GM21576 (cell line): Measurements from ENCODE around the gene KIZ.

Experiments
- ATAC-seq: cut with Tn5 transposase; IDR thresholded peaks from one replicate; pipeline ENCODE4 v1.9.1; 2021; ENCODE audit warnings: mild to moderate bottlenecking, moderate library complexity; ENCODE audit not compliant: unreplicated experiment

KIZ gene

DNA sequence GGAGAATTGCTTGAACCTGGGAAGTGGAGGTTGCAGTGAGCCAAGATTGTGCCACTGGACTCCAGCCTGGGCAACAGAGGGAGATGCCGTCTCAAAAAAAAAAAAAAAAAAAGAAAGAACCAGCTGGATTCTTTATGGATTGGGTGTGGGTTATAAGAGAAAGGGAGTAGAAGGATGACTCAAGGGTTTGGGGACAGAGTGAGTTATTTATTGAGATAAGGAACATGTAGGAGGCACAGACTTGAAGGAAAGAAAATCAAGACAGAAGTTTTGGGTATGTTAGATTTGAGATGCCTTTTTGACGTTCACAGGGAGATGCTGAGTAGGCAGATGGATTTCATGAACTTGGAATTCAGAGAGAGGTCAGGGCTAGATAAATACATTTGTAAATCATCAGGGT is 47.6 kb downstream of the KIZ start:
- ATAC-seq = no peak

DNA sequence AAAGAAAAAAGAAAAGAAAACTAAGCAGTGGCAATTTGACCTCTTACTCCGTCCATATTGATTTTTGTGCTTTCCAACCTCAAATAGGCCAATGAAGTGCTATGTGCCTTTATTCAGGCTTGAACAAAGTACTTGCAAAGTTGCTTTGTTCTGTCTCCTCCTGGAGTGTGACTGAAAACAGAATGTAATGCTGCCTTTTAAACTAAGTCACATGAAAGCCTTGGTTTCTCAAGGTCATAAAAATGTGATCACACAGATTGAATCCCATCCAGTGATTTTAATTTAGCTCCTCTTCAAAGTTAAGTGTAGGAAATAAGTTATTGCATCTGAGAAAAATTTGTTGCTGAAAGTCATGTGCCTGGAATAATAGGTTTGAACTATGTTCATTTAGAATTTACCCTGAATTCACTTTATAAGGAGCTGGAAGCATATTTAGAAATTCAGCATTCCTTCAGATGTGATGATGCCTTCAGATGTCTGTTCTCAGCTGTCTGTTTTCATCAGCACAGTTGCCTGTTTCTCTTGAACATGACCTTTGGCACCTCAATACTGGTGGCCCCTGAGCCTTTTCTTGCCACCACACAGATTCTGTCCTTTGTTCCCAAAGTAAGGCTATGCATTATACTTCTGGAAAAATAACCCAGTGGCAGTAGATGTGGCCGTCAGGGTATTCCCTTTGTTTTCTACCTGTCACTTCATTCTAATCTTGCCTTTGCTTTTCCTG is 48.8 kb downstream of the KIZ start:
- ATAC-seq = no peak

DNA sequence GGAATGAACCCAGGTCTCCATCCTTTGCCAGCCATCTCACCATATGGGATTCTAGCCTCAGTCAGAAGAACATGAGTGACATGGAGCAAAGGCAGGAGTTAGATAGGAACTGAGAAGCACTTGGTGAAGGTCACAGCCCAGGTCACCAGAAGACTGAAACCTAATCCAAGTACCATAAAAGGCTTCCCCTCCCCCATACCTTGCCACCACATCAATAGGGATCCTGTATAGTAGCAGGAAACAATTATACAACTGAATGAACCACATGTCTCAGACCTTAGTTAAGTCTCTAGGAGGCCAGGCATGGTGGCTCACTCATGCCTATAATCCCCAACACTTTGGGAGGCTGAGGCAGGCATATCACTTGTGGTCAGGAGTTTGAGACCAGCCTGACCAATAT is 49.6 kb downstream of the KIZ start:
- ATAC-seq = no peak

DNA sequence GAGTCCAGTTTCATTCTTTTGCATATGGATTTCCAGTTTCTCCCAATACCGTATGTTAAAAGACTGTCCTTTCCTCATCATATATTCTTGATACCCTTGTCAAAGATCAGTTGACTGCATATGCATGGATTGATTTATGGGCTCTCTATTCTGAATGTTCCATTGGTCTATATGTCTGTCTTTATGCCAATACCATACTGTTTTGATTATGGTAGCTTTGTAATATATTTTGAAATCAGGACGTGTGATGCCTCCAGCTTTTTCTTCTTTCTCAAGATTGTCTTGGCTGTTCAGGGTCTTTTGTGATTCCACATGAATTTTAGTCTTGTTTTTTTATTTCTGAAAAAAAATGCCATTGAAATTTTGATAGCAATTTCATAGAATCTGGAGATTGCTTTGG is 51.9 kb downstream of the KIZ start:
- ATAC-seq = no peak

- no peak for ATAC-seq
Observed at GRCh38 chr20:21179757-21180156, 53.9 kb downstream of the KIZ start.

GRCh38 chr20:21180248-21180647 is 54.4 kb downstream of the KIZ start:
- no peak for ATAC-seq

- ATAC-seq = no peak
Observed at GRCh38 chr20:21181028-21181427, 55.1 kb downstream of the KIZ start.

GRCh38 chr20:21182832-21183563 is 57.1 kb downstream of the KIZ start:
- no peak for ATAC-seq

DNA sequence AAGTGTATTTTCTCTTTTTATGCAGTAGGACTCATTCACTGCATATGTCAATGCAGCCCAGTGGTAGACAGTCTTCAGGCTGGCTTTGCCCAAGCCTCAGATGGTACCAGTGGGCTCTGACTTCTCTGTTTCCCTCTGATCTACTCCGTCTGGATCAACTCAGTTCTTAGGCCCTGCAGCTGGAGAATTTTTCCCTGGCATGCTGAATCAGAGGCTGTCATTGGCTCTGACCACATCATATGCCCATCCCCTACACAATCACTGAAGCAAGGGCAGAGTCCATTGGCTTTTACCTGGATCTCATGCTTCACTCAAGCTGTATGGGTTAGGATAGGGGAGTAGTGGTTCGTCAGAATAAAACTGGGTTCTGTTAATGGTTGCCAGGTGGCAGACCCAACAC is 57.8 kb downstream of the KIZ start:
- no peak for ATAC-seq

DNA sequence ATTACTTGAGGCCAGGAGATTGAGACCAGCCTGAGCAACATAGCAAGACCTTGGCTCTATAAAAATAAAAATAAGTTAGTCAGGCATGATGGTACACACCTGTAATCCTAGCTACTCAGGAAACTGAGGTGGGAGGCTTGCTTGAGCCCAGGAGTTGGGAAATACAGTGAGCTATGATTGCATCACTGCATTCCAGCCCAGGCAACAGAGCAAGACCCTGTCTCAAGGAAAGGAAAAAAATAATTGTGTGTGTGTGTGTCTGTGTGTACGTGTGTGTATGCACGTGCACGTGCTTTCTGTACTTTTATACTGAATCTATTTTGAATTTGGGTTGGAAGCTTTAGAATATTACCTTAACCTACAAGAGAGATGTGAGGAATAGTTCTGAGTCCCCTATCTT is 58.9 kb downstream of the KIZ start:
- no peak for ATAC-seq

GRCh38 chr20:21185849-21186248 is 60.0 kb downstream of the KIZ start:
- ATAC-seq = no peak

DNA sequence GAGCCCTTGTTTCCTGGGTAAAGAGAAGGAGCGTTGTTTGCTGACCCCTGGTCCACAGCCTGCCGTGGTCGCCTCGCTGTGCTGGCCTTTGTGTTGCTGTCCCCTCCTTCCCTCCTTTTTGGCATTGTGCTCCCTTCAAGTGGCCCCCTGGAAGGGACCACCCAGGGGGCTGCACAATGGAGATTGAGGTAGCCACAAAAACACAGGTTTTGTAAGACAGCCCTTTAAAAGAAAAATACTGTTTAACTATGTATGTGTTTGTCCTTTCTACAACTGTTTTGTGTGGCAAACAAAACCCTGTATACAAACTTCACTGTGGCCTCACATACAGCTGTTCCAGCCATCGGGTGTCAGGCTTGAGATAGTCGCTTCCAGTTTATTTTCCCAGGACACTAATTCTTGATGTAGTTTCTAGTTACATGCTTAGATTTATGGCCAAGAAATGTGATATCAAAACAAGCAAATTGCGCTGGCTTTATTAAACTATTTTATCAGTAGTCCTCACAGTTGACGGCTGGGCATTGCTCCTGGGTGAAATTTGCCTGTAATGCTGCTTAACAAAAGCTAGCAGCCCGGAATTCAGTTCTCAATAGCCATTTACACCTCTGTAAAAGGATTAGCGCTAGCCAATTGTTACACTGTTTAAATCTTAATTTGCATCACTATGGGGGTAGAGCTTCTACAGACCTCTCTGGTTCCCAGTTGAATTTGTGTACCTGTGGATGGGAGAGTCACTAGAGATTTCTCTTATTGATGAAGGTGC is 64.1 kb downstream of the KIZ start:
- no peak for ATAC-seq

- ATAC-seq = no peak
Observed at GRCh38 chr20:21190869-21191268, 65.0 kb downstream of the KIZ start.

GRCh38 chr20:21191839-21192238 is 66.0 kb downstream of the KIZ start:
- ATAC-seq = no peak

- ATAC-seq = no peak
Observed at GRCh38 chr20:21202259-21202658, 76.4 kb downstream of the KIZ start.

DNA sequence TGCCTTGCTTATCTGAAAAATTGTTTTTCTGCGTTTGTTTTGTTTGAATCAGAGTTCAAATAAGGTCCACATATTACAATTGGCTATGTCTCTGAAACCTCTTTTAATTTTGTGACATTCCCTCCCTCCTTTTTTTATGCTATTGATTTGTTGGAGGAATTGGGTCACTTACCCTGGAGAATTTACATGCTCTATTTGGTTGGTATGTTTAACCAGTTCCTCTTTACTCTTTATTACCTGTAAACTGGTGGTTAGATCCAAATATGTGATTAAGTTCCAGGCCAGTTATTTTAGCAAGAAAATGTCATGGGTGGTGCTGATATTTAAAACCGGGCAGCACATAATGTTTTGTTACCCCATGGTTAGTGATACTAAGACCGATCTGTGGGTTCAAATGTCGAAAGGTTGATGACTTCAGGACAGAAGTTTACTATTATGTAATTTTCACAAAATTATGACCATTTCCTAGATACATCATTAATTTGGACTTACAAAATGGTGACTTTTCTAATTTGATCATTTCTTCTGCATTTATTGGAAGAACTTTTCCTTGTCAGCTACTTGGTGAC is 77.3 kb downstream of the KIZ start:
- ATAC-seq = no peak

DNA sequence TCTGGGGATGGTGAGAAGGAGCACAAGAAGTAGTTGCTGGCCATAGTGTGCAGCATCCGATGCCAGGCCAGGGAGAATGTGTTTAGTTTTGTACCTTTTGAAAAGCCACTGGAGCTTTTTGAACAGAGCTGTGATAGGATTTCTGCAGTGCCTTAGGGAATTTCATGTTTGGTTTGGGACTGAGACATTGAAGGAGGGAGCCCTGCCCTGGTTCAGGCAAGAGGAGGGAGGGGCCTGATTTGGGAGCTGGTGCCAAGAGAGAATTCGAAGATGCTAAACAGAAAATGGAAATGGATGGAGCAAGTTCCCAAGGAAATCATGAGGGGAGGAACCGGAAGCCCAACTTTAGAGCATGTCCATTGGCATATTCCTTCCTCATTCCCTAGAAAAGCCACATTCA is 80.7 kb downstream of the KIZ start:
- ATAC-seq = no peak

GRCh38 chr20:21208999-21209398 is 83.1 kb downstream of the KIZ start:
- ATAC-seq = no peak

DNA sequence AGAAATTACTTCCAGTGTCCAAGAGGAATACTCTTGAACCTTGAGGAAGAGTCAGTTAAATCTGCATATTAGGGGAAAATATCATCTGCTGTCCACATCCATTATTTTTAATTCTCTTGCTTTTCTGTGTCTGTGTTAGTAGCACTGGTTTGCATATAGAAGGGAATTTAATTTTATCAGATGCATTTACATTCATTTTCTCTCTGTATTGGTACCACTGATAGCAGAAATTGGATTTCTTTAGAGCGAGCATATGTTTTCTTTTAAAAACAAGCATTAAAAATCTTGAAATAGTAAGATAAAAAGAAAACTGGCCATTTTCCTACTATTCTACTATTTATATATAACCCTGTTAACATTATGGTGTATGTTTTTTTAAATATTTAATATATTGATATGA is 83.8 kb downstream of the KIZ start:
- no peak for ATAC-seq

- no peak for ATAC-seq
Observed at GRCh38 chr20:21213691-21214090, 87.8 kb downstream of the KIZ start.

- ATAC-seq = no peak
Observed at GRCh38 chr20:21214431-21214830, 88.5 kb downstream of the KIZ start.

DNA sequence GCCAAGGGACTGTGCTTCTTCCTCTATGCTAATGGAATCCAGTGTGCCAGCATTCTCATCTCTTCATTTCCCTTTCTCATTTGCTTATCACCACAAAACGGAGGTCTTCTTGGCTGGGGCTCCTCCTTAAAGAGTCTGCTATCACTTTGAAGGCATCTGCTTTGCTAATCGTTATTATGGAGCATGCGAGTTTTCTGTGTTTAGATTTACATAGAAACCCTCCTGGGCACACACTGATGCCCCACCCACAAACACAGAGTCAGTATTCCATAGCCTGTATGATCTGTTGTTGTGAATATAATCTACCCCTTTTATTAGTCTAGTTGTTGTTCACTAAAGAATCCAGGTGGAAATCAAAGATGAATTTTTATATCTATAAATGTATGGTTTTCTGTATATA is 93.8 kb downstream of the KIZ start:
- no peak for ATAC-seq
